Keratinocyte (primary cell): ENCODE data around the gene DLL3. TPM values are rescaled to one million over a fixed set of nuclear protein-coding genes. Genes with fewer than 3 reads are reported as not detected.

Experiments used
- DNase-seq: peaks from one replicate; pipeline ENCODE4 v3.0.0-alpha.2; 2011; ENCODE audit warnings: low read depth, missing footprints, low spot score
- FAIRE-seq: peaks from 2 replicates; lab custom pipeline; 2011; peaks lifted over from hg19 to GRCh38; lab: Jason Lieb, UNC
- H2AFZ ChIP-seq: 2 replicates; pipeline ENCODE4 v1.6.0; 2012; ENCODE audit warnings: low read length, control low read depth, inconsistent platforms; ENCODE audit not compliant: control insufficient read depth
- H3K27ac ChIP-seq: 2 replicates; pipeline ENCODE4 v1.5.1; 2011; ENCODE audit warnings: low read length; ENCODE audit not compliant: control insufficient read depth, insufficient read depth
- H3K27me3 ChIP-seq: 3 replicates; pipeline ENCODE4 v1.6.0; 2011; ENCODE audit warnings: low read length; ENCODE audit not compliant: control insufficient read depth, insufficient read depth; ENCODE audit errors: extremely low read depth
- H3K36me3 ChIP-seq, 2 experiments: 2 replicates in 1 of 2; 3 replicates in 1 of 2; pipeline ENCODE4 v1.5.1; 2011; ENCODE audit warnings: low read length in 2 of 2, mild to moderate bottlenecking in 1 of 2; ENCODE audit not compliant: control insufficient read depth in 2 of 2, insufficient read depth in 2 of 2; ENCODE audit errors: extremely low read depth in 1 of 2
- H3K4me1 ChIP-seq: 3 replicates; pipeline ENCODE4 v1.5.1; 2011; ENCODE audit warnings: low read length; ENCODE audit not compliant: control insufficient read depth, insufficient read depth; ENCODE audit errors: extremely low read depth
- H3K4me2 ChIP-seq: 3 replicates; pipeline ENCODE4 v1.6.0; 2011; ENCODE audit warnings: low read depth, low read length; ENCODE audit not compliant: control insufficient read depth, insufficient read depth; ENCODE audit errors: extremely low read depth
- H3K4me3 ChIP-seq, 3 experiments: fragments of 200-600 bp in 1 of 3; sonication (generic) in 1 of 3; 2 replicates in 2 of 3; 3 replicates in 1 of 3; pipeline ENCODE4 v1.5.1; 2011 to 2016; ENCODE audit warnings: low read length in 3 of 3, mild to moderate bottlenecking in 3 of 3, control low read depth in 2 of 3, inconsistent platforms in 1 of 3, low read depth in 1 of 3, mixed read lengths in 1 of 3, mixed run types in 1 of 3, moderate library complexity in 1 of 3; ENCODE audit not compliant: control insufficient read depth in 2 of 3, insufficient read depth in 2 of 3; ENCODE audit errors: extremely low read depth in 1 of 3
- H3K79me2 ChIP-seq: 2 replicates; pipeline ENCODE4 v1.6.0; 2012; ENCODE audit warnings: low read length; ENCODE audit not compliant: control insufficient read depth, insufficient read depth
- H3K9ac ChIP-seq: 3 replicates; pipeline ENCODE4 v1.6.0; 2011; ENCODE audit warnings: low read length; ENCODE audit not compliant: control insufficient read depth, insufficient read depth; ENCODE audit errors: extremely low read depth
- H3K9me1 ChIP-seq: 3 replicates; pipeline ENCODE4 v1.6.0; 2011; ENCODE audit warnings: low read length; ENCODE audit not compliant: control insufficient read depth, insufficient read depth; ENCODE audit errors: extremely low read depth
- H3K9me3 ChIP-seq: 2 replicates; pipeline ENCODE4 v1.5.1; 2012; ENCODE audit warnings: low read depth, low read length; ENCODE audit not compliant: control insufficient read depth
- H4K20me1 ChIP-seq: 3 replicates; pipeline ENCODE4 v1.6.0; 2011; ENCODE audit warnings: low read length; ENCODE audit not compliant: control insufficient read depth, insufficient read depth; ENCODE audit errors: extremely low read depth
- CTCF ChIP-seq, 3 experiments: IDR thresholded peaks in 1 of 3; conservative IDR thresholded peaks in 1 of 3; optimal IDR thresholded peaks in 1 of 3; 2 replicates in 2 of 3; 3 replicates in 1 of 3; pipeline versions ENCODE3 to v1.5.1; 2011; ENCODE audit warnings: low read length in 3 of 3, mild to moderate bottlenecking in 3 of 3, moderate library complexity in 2 of 3, control low read depth in 1 of 3, inconsistent platforms in 1 of 3; ENCODE audit not compliant: insufficient read depth in 2 of 3; ENCODE audit errors: extremely low read depth in 1 of 3
- EZH2 ChIP-seq: IDR thresholded peaks from one replicate; pipeline ENCODE4 v1.6.1; 2012; ENCODE audit warnings: inconsistent platforms, mild to moderate bottlenecking, low read length, moderate library complexity
- dilution Hi-C: fragments of 300-500 bp; cut with MboI; formaldehyde crosslinking; loops from one replicate; pipeline ENCODE4 v1.7.0; 2020; ENCODE audit warnings: low sequenced_read_pairs; ENCODE audit not compliant: extremely low pct_ligation_motif_present
- polyA plus RNA-seq, 5 experiments: library from polyadenylated mRNA; depleted of rRNA in 3 of 5; stranded (reverse) in 3 of 5; stranded (forward) in 1 of 5; unstranded in 1 of 5; fragments of >200 nt; gene quantifications; 1 replicate in 1 of 5; 2 replicates in 3 of 5; 3 replicates in 1 of 5; pipeline versions ENCODE4 v1.2.1 to v1.2.3, GENCODE V29; 2011 to 2012; ENCODE audit warnings: missing spikeins in 2 of 5, low read depth in 1 of 5, low replicate concordance in 1 of 5

The DLL3 gene
- polyA plus RNA-seq, 1 donor (not counting 4 experiments of a cell fraction or from before 2014, with no cell fraction given): 0.89 TPM

- no peaks in the 10 kb centered on the region for H3K9me1 ChIP-seq
- dilution Hi-C loops: no loop called here
- no peaks in the 10 kb centered on the region for H3K27me3 ChIP-seq
- H3K79me2 ChIP-seq: peaks cover 2% of the 10 kb centered on the region
- FAIRE-seq (no peak), DNase-seq (no peak)
- TF ChIP-seq EZH2 (no peak), CTCF (optimal IDR thresholded peaks at IDR 0.05 in 1 of 3, IDR thresholded peaks at IDR 0.05 in 1 of 3, conservative IDR thresholded peaks at IDR 0.05 in 1 of 3; ENCODE audit: extremely low read depth in 1 of 3, insufficient read depth in 2 of 3, low read length in 3 of 3) (no peak)
- no peak overlapping the region for H3K4me3 ChIP-seq
- H2AFZ ChIP-seq: no peak overlapping the region
- H3K4me2 ChIP-seq: no peak overlapping the region
- H3K27ac ChIP-seq: no peak overlapping the region
- H4K20me1 ChIP-seq: no peaks in the 10 kb centered on the region
- H3K36me3 ChIP-seq: peaks cover 47 to 50% of the 10 kb centered on the region in 2 experiments
- H3K9ac ChIP-seq: no peak overlapping the region
- H3K9me3 ChIP-seq: no peaks in the 10 kb centered on the region
- H3K4me1 ChIP-seq: no peaks in the 10 kb centered on the region
These were observed 35.3 kb upstream of the DLL3 start for GRCh38 chr19:39463403-39463802.

- Histone ChIP-seq H4K20me1 (no peaks in the 10 kb centered on the region), H3K36me3 (peaks cover 49 to 52% of the 10 kb centered on the region in 2 experiments), H3K4me1 (no peaks in the 10 kb centered on the region), H3K9me3 (no peaks in the 10 kb centered on the region), H3K4me3 (no peak overlapping the region), H3K27me3 (no peaks in the 10 kb centered on the region), H3K4me2 (no peak overlapping the region), H2AFZ (no peak overlapping the region), H3K27ac (no peak overlapping the region), H3K79me2 (peaks cover 2% of the 10 kb centered on the region), H3K9me1 (no peaks in the 10 kb centered on the region), H3K9ac (no peak overlapping the region)
- dilution Hi-C loops: no loop called here
- TF ChIP-seq CTCF (optimal IDR thresholded peaks at IDR 0.05 in 1 of 3, IDR thresholded peaks at IDR 0.05 in 1 of 3, conservative IDR thresholded peaks at IDR 0.05 in 1 of 3; ENCODE audit: extremely low read depth in 1 of 3, insufficient read depth in 2 of 3, low read length in 3 of 3) (no peak), EZH2 (no peak)
- no peak for DNase-seq
- no peak for FAIRE-seq
These were observed 32.6 kb upstream of the DLL3 start for GRCh38 chr19:39465956-39466747.
